ENCODE data around the gene DHRSX.

DNA sequence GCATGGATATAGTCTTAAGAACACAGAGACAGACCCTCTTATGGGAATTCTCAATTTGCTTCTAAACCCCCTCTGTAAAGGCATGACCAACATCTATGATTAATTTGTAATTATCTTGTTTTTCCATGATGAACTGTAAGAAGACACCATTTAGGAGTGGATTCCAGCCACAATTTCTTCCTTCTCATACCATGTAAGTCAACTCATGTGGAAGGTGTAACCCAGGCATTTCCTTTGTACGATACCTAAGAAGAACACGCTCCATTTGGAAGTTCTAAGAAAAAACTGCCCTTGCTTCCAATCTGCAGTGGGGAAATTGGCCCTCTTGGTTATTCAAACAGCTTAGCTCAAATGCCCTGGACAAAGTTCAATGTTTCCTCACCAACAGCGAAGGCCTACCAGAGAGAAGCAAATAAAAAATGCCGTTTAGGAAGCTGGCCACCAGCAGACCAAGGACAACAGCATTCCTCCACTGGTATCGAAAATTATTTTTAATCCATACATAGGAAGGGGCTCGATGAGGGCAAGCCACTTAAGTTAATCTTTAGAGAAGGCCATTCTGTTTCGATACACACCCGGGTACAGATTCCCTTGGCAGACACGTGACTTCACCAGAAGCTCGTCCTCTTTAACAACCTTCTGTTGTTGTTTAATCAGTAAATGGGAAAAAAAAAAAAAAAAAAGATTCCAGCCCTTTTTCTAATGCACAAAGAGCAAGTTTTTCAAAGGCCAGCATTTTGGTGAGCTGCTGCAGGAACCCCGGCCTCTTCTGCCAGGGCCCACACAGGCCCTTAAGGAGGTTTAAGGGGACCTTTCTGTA, 2.6 kb downstream of the DHRSX start:
- TF ChIP-seq ZNF544 (tag by site-specific recombination; IDR thresholded peaks at IDR 0.05) (no peak), SP7 (tag by site-specific recombination; IDR thresholded peaks at IDR 0.05) (no peak)

Data from HEK293 (cell line).